Measurements from ENCODE around the gene CSTPP1.

CSTPP1 gene

GRCh38 chr11:47005441-47005840 lies 68.9 kb downstream of the CSTPP1 start:
- DNase-seq, result peak in 1 of 3 donors; percentile 19
- Histone ChIP-seq H3K27me3 (replicated peaks in 2 of 5; ENCODE audit: control insufficient read depth in 4 of 5, insufficient read depth in 5 of 5, low read length in 4 of 5) (no peaks in the 10 kb centered on the region), H3K9me3 (ENCODE audit: control extremely low read depth in 1 of 5, control insufficient read depth in 4 of 5, insufficient read depth in 2 of 5, low read depth in 1 of 5, low read length in 4 of 5) (no peaks in the 10 kb centered on the region), H3K36me3 (ENCODE audit: control insufficient read depth in 4 of 4, insufficient read depth in 4 of 4, low read length in 3 of 4) (no peaks in the 10 kb centered on the region), H3K27ac (ENCODE audit: insufficient read depth in 1 of 2, low read depth in 1 of 2, low read length in 2 of 2, poor library complexity in 1 of 2, severe bottlenecking in 2 of 2) (peak overlapping the region in 1 of 2 experiments; percentile 64), H3K4me1 (ENCODE audit: control extremely low read depth in 1 of 4, control insufficient read depth in 4 of 4, insufficient read depth in 4 of 4, low read length in 3 of 4) (peaks cover 29 to 56% (median 46%) of the 10 kb centered on the region in 4 experiments), H3K4me3 (ENCODE audit: control insufficient read depth in 1 of 7, extremely low read depth in 1 of 7, insufficient read depth in 4 of 7, low read depth in 2 of 7, low read length in 6 of 7) (no peak overlapping the region)
- POLR2A ChIA-PET, result no interaction called here
- CTCF ChIA-PET, result interaction anchor here (1.3 kb wide), 1 partner anchor 89 kb away, joined by 5 read pairs; no protein-coding TSS in a partner anchor

DNA sequence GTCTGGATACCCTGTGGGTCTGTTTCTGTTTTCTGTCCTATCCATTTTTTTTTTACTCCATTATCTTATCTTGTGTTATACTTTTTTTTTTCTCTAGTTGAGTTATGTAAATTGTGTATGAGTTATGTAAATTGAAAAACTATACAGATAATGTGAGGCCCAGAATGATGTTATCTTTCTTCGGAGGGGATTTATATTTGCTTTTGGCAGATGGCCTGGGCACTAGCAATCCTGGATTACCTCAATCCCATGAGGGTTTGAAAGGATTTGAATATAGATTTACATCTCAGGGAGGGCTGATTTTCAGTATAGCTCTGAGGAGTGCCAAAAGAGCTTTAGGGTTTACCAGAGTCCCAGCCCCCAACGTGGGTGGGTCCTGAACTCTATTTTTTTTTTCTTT lies 71.0 kb downstream of the CSTPP1 start:
- ChIA-PET POLR2A (no interaction called here), CTCF (interaction anchor here (0.8 kb wide), 1 partner anchor 14 kb away, joined by 3 read pairs; no protein-coding TSS in a partner anchor)
- H3K36me3 ChIP-seq (ENCODE audit: control insufficient read depth in 4 of 4, insufficient read depth in 4 of 4, low read length in 3 of 4), result no peaks in the 10 kb centered on the region
- no peaks in the 10 kb centered on the region for H3K27me3 ChIP-seq (replicated peaks in 2 of 5; ENCODE audit: control insufficient read depth in 4 of 5, insufficient read depth in 5 of 5, low read length in 4 of 5)
- H3K27ac ChIP-seq (ENCODE audit: insufficient read depth in 1 of 2, low read depth in 1 of 2, low read length in 2 of 2, poor library complexity in 1 of 2, severe bottlenecking in 2 of 2), result no peak overlapping the region
- H3K4me3 ChIP-seq (ENCODE audit: control insufficient read depth in 1 of 7, extremely low read depth in 1 of 7, insufficient read depth in 4 of 7, low read depth in 2 of 7, low read length in 6 of 7), result no peak overlapping the region
- H3K9me3 ChIP-seq (ENCODE audit: control extremely low read depth in 1 of 5, control insufficient read depth in 4 of 5, insufficient read depth in 2 of 5, low read depth in 1 of 5, low read length in 4 of 5), result no peaks in the 10 kb centered on the region
- H3K4me1 ChIP-seq (ENCODE audit: control extremely low read depth in 1 of 4, control insufficient read depth in 4 of 4, insufficient read depth in 4 of 4, low read length in 3 of 4), result peaks cover 19 to 38% (median 32%) of the 10 kb centered on the region in 4 experiments
- DNase-seq, result no peak
- WGBS (ENCODE audit: insufficient coverage), result 100% methylated on average over 1 of the region's 2 CpGs

GRCh38 chr11:47010179-47010578 lies 73.6 kb downstream of the CSTPP1 start:
- Histone ChIP-seq H3K9me3 (ENCODE audit: control extremely low read depth in 1 of 5, control insufficient read depth in 4 of 5, insufficient read depth in 2 of 5, low read depth in 1 of 5, low read length in 4 of 5) (no peaks in the 10 kb centered on the region), H3K36me3 (ENCODE audit: control insufficient read depth in 4 of 4, insufficient read depth in 4 of 4, low read length in 3 of 4) (no peaks in the 10 kb centered on the region), H3K4me3 (ENCODE audit: control insufficient read depth in 1 of 7, extremely low read depth in 1 of 7, insufficient read depth in 4 of 7, low read depth in 2 of 7, low read length in 6 of 7) (no peak overlapping the region), H3K27me3 (replicated peaks in 2 of 5; ENCODE audit: control insufficient read depth in 4 of 5, insufficient read depth in 5 of 5, low read length in 4 of 5) (no peaks in the 10 kb centered on the region), H3K4me1 (ENCODE audit: control extremely low read depth in 1 of 4, control insufficient read depth in 4 of 4, insufficient read depth in 4 of 4, low read length in 3 of 4) (peaks cover 0 to 12% (median 9%) of the 10 kb centered on the region in 4 experiments), H3K27ac (ENCODE audit: insufficient read depth in 1 of 2, low read depth in 1 of 2, low read length in 2 of 2, poor library complexity in 1 of 2, severe bottlenecking in 2 of 2) (no peak overlapping the region)
- no peak for DNase-seq
- ChIA-PET CTCF (no interaction called here), POLR2A (no interaction called here)
- WGBS (ENCODE audit: insufficient coverage), result 96% methylated on average over 4 of the region's 4 CpGs

- no peak for DNase-seq
- POLR2A ChIA-PET, result no interaction called here
Measured at GRCh38 chr11:47014097-47014496, 77.5 kb downstream of the CSTPP1 start.

DNA sequence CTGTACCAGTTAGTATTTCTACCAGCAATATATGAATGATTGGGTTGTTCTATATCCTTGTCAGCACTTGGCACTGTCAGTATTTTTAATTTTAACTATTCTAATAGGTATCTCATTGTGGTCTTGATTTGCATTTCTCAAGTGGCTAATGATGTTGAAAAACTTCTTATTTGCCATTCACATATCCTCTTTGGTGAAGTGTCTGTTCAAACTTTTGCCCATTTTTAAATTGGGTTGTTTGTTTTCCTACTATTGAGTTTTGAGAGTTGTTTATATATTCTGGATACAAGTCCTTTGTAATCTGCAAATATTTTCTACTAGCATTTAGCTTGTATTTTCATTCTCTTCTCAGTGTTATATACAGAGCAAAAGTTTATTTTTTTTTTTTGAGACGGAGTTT lies 82.1 kb downstream of the CSTPP1 start:
- no peaks in the 10 kb centered on the region for H3K4me1 ChIP-seq (ENCODE audit: control extremely low read depth in 1 of 4, control insufficient read depth in 4 of 4, insufficient read depth in 4 of 4, low read length in 3 of 4)
- H3K9me3 ChIP-seq (ENCODE audit: control extremely low read depth in 1 of 5, control insufficient read depth in 4 of 5, insufficient read depth in 2 of 5, low read depth in 1 of 5, low read length in 4 of 5), result no peaks in the 10 kb centered on the region
- DNase-seq, result no peak
- WGBS (ENCODE audit: insufficient coverage), result 100% methylated on average over 1 of the region's 1 CpG
- no peak overlapping the region for H3K27ac ChIP-seq (ENCODE audit: insufficient read depth in 1 of 2, low read depth in 1 of 2, low read length in 2 of 2, poor library complexity in 1 of 2, severe bottlenecking in 2 of 2)
- ChIA-PET CTCF (no interaction called here), POLR2A (no interaction called here)
- no peaks in the 10 kb centered on the region for H3K36me3 ChIP-seq (ENCODE audit: control insufficient read depth in 4 of 4, insufficient read depth in 4 of 4, low read length in 3 of 4)
- no peak overlapping the region for H3K4me3 ChIP-seq (ENCODE audit: control insufficient read depth in 1 of 7, extremely low read depth in 1 of 7, insufficient read depth in 4 of 7, low read depth in 2 of 7, low read length in 6 of 7)
- no peaks in the 10 kb centered on the region for H3K27me3 ChIP-seq (replicated peaks in 2 of 5; ENCODE audit: control insufficient read depth in 4 of 5, insufficient read depth in 5 of 5, low read length in 4 of 5)

More at GRCh38 chr11:47014097-47014496, 77.5 kb downstream of the CSTPP1 start:
- Histone ChIP-seq H3K27ac (ENCODE audit: insufficient read depth in 1 of 2, low read depth in 1 of 2, low read length in 2 of 2, poor library complexity in 1 of 2, severe bottlenecking in 2 of 2) (no peak overlapping the region), H3K4me3 (ENCODE audit: control insufficient read depth in 1 of 7, extremely low read depth in 1 of 7, insufficient read depth in 4 of 7, low read depth in 2 of 7, low read length in 6 of 7) (no peak overlapping the region), H3K36me3 (ENCODE audit: control insufficient read depth in 4 of 4, insufficient read depth in 4 of 4, low read length in 3 of 4) (no peaks in the 10 kb centered on the region), H3K4me1 (ENCODE audit: control extremely low read depth in 1 of 4, control insufficient read depth in 4 of 4, insufficient read depth in 4 of 4, low read length in 3 of 4) (peaks cover 0 to 3% (median 0%) of the 10 kb centered on the region in 4 experiments), H3K9me3 (ENCODE audit: control extremely low read depth in 1 of 5, control insufficient read depth in 4 of 5, insufficient read depth in 2 of 5, low read depth in 1 of 5, low read length in 4 of 5) (no peaks in the 10 kb centered on the region), H3K27me3 (replicated peaks in 2 of 5; ENCODE audit: control insufficient read depth in 4 of 5, insufficient read depth in 5 of 5, low read length in 4 of 5) (no peaks in the 10 kb centered on the region)
- WGBS (ENCODE audit: insufficient coverage), result 100% methylated on average over 1 of the region's 3 CpGs
- CTCF ChIA-PET, result no interaction called here

DNA sequence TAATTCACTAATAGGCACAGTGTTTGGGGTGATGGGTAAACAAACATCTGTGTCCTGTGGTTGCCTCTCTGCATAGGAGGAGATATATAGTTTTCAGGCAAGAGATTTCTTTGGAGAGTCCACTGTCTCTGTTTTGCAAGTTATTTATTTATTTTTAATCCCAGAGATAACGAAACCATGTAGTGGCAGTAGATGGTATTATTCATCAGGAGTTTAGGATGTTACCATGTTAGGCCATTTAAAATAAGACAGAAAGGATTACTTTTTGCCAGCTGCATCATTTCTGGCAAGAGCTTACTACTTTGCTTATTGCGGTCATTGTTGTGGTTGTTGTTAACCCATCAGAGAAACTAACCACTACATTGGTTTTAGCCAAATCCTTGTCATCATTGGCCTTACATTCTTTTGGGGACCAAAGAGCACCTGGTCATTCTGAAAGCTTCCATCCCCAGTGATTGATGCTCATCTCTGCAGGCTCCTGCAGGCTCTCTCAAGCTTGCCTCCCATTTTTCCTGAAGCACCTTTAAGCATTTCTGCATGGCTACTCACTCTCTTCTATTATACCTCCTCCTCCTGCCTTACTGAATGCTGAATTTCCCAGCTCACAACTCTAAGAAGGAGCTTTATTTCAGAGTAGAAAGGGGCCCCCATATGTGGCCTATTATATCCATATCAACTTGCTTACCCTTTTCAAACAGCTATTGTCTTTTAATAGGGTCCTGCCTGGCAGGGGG lies 84.4 kb downstream of the CSTPP1 start:
- Histone ChIP-seq H3K4me1 (ENCODE audit: control extremely low read depth in 1 of 4, control insufficient read depth in 4 of 4, insufficient read depth in 4 of 4, low read length in 3 of 4) (no peaks in the 10 kb centered on the region), H3K4me3 (ENCODE audit: control insufficient read depth in 1 of 7, extremely low read depth in 1 of 7, insufficient read depth in 4 of 7, low read depth in 2 of 7, low read length in 6 of 7) (no peak overlapping the region), H3K9me3 (ENCODE audit: control extremely low read depth in 1 of 5, control insufficient read depth in 4 of 5, insufficient read depth in 2 of 5, low read depth in 1 of 5, low read length in 4 of 5) (no peaks in the 10 kb centered on the region), H3K27me3 (replicated peaks in 2 of 5; ENCODE audit: control insufficient read depth in 4 of 5, insufficient read depth in 5 of 5, low read length in 4 of 5) (no peaks in the 10 kb centered on the region), H3K27ac (ENCODE audit: insufficient read depth in 1 of 2, low read depth in 1 of 2, low read length in 2 of 2, poor library complexity in 1 of 2, severe bottlenecking in 2 of 2) (no peak overlapping the region), H3K36me3 (ENCODE audit: control insufficient read depth in 4 of 4, insufficient read depth in 4 of 4, low read length in 3 of 4) (no peaks in the 10 kb centered on the region)
- ChIA-PET POLR2A (no interaction called here), CTCF (interaction anchor here (0.8 to 0.9 kb wide), 2 partner anchors 13 to 26 kb away, joined by 3 to 4 read pairs; no protein-coding TSS in a partner anchor)
- WGBS (ENCODE audit: insufficient coverage), result 100% methylated on average over 1 of the region's 2 CpGs
- no peak for DNase-seq

GRCh38 chr11:47021527-47021818 lies 84.9 kb downstream of the CSTPP1 start:
- Histone ChIP-seq H3K4me1 (ENCODE audit: control extremely low read depth in 1 of 4, control insufficient read depth in 4 of 4, insufficient read depth in 4 of 4, low read length in 3 of 4) (no peaks in the 10 kb centered on the region), H3K4me3 (ENCODE audit: control insufficient read depth in 1 of 7, extremely low read depth in 1 of 7, insufficient read depth in 4 of 7, low read depth in 2 of 7, low read length in 6 of 7) (no peak overlapping the region), H3K27ac (ENCODE audit: insufficient read depth in 1 of 2, low read depth in 1 of 2, low read length in 2 of 2, poor library complexity in 1 of 2, severe bottlenecking in 2 of 2) (no peak overlapping the region), H3K9me3 (ENCODE audit: control extremely low read depth in 1 of 5, control insufficient read depth in 4 of 5, insufficient read depth in 2 of 5, low read depth in 1 of 5, low read length in 4 of 5) (no peaks in the 10 kb centered on the region), H3K27me3 (replicated peaks in 2 of 5; ENCODE audit: control insufficient read depth in 4 of 5, insufficient read depth in 5 of 5, low read length in 4 of 5) (no peaks in the 10 kb centered on the region), H3K36me3 (ENCODE audit: control insufficient read depth in 4 of 4, insufficient read depth in 4 of 4, low read length in 3 of 4) (no peaks in the 10 kb centered on the region)
- ChIA-PET CTCF (interaction anchor here (0.8 to 0.9 kb wide), 2 partner anchors 14 to 25 kb away, joined by 3 to 4 read pairs; no protein-coding TSS in a partner anchor), POLR2A (no interaction called here)
- WGBS (ENCODE audit: insufficient coverage), result no CpG with 5 or more reads among the region's 1 CpG
- DNase-seq, result no peak

Data from common myeloid progenitor, CD34-positive (primary cell).